ENCODE data around the gene HMGCS2.
A peak's percentile ranks its signal among the peaks of the same experiment; 100 is the strongest.

HMGCS2 gene

DNA sequence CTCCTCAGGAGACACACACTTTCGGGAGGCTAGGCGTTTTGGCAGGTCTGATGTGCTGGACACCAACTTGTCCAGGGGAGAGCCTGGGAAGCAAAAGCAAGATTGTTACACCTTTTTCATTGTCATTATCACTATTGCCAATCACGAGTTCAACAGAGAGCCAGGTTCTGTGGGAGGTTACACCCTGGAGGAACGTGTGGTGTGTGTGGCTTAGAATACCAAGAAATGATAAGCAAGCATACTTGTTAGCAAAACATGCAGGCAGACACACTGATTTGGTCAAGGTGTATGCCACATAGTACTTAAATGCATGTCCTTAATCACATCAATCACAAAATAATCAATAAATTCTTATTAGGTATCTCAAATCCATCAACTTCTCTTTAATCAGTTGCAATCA is 16.1 kb downstream of the HMGCS2 start:
- no peak for DNase-seq

DNA sequence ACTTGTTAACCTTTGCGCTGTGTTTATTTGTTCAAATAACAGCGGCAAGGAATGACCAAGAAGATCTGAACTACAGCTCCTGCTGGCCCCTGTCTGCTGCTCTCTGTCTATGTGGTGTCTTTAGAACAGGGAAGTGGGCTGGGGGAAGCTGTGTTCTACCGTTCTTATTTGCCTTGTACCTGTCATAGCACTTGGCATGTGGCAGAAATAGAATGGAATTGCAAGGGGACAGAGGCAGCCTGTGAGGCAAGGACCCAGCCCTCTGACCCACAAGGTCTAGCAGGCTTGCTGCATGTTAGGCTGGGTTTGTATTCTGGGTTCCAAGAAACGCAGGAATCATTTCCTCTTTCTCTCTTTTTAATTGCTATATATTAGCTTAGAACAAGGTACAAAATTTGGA is 20.7 kb downstream of the HMGCS2 start:
- DNase-seq, result no peak

DNA sequence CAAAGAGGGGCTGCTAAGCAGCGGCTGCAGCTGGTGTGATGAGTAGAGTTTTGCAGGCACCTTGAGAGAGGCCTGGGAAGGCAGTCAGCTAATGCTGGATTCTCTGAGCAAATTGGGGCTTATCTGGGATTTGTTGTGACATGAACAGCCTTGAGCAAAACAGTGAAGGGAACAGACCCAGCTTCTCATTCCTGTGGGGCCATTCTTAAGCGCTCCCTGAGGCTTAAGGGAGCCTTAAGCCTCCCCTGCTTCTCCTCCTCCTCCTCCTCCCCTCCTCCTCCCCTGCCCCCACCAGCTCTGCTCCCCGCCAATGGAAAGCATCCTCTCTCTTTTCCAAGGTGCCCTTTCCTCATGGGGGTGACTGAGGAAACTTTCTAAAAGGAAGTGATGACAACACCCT is 21.3 kb downstream of the HMGCS2 start:
- no peak for DNase-seq

DNA sequence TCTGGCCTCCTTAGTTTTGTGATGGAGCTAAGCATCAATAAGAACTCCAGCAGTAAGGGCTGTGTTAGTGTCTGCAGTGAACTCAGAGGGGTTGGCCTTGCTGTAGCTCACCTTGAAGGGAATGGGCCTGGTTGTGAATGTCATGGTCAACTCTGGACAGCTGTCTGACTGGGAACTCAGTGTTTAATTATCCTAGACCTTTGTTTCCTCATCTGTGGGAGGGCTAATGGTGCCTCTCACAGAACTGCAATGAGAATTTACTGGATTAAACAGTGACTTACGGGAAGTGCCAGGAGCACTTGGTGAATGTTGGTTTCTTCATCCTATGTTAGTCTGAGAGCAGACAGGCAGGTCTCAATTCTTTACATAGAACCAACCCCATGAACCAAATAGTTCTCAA is 23.7 kb downstream of the HMGCS2 start:
- DNase-seq, result no peak

DNA sequence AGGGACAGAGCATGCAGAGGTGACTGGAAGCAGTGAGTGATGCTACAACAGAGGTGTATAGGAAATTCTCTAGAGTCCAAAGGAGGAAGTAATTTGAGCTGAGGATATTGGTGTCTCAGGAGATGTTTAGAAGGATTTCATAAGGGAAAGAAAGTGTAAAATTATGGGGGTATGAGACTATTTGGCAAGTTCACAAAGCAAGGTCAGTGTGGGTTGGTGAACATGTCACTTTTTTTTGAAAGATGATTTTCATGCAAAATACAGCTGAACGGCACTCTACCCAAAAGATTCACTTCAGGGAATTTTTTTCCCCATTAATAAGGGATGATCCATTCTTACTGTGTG is 24.1 kb downstream of the HMGCS2 start:
- no peak for DNase-seq

DNA sequence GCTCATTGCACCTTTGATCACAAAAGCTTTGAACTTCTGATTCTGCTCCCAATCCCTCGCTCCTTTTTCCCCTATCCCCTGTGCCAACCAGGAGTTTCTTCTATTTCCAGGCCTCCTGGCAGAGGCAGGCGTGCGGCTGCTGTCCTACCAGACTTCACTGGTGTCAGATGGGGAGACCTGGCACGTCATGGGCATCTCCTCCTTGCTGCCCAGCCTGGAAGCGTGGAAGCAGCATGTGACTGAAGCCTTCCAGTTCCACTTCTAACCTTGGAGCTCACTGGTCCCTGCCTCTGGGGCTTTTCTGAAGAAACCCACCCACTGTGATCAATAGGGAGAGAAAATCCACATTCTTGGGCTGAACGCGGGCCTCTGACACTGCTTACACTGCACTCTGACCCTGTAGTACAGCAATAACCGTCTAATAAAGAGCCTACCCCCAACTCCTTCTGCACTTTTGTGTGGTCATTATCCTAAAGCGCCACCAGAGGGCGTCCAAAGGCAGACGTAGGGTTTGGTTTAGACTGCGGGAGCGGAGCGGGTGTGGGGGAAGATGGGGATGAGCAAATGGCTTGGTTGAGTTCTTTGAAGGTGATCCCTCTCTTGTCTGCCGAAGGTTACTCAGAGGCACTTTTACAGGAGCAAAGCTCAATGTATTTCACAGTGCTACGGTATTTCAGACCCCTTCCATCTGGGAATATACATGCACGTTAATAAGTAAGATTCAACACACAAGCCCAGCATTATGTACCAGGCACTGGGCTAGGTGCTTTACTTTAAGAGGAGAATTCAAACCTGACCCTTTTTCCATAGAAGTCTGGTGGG is 24.7 kb downstream of the HMGCS2 start:
- DNase-seq, result peak; percentile 77

DNA sequence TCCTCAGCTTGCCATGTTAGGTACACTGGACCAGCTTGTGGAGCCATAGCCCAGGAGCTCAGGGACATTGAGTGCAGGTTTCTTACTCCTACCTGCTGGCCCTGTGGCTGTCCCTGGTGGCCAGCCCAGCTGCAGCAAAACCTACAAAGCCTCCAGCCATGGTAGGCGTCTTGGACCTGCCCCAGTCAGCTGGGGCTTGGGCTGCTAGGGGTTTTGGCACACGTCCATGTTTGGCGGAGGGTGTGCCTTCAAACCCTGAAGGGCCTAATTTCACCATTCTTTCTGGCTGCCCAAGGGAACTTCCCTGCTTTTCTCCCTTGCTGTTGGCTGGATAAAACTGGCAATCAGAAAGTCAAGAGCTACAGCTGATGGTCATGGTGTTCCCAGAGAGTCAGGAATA is 25.4 kb downstream of the HMGCS2 start:
- DNase-seq, result no peak

DNA sequence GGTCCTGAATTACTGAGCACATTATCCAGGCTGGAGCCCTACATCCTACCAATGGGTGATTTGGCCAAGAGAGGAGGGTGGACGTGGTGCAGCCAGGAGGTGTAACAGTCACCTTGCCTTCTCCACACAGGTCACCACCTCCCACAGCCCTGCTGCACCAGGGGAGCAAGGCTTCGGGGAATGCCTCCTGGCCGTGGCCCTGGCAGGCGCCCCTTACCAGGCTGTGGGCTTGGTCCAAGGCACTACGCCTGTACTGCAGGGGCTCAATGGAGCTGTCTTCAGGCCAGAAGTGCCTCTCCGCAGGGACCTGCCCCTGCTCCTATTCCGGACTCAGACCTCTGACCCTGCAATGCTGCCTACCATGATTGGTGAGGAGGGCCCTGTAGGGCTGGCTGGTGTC is 26.0 kb downstream of the HMGCS2 start:
- no peak for DNase-seq

DNA sequence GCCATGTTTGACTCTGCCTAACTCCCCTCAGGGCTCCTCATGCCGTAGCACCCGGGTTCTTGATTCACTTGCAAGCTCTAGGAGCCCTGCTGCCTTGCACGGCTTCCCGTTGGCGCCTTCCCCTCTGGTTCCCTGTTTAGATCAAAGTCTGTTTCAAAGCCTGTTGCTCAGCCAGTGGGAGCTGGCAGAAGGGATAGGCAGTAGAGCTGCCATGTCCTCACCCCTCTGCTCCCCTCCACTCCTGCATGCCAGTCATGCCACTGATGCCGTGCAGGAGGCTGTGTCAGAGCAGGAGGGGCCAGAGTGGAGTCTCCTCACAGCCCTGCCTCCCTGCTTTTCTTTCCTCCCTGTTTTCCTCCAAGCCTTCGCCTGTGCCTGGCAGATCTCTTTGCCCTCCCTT is 26.5 kb downstream of the HMGCS2 start:
- peak; percentile 51 for DNase-seq

DNA sequence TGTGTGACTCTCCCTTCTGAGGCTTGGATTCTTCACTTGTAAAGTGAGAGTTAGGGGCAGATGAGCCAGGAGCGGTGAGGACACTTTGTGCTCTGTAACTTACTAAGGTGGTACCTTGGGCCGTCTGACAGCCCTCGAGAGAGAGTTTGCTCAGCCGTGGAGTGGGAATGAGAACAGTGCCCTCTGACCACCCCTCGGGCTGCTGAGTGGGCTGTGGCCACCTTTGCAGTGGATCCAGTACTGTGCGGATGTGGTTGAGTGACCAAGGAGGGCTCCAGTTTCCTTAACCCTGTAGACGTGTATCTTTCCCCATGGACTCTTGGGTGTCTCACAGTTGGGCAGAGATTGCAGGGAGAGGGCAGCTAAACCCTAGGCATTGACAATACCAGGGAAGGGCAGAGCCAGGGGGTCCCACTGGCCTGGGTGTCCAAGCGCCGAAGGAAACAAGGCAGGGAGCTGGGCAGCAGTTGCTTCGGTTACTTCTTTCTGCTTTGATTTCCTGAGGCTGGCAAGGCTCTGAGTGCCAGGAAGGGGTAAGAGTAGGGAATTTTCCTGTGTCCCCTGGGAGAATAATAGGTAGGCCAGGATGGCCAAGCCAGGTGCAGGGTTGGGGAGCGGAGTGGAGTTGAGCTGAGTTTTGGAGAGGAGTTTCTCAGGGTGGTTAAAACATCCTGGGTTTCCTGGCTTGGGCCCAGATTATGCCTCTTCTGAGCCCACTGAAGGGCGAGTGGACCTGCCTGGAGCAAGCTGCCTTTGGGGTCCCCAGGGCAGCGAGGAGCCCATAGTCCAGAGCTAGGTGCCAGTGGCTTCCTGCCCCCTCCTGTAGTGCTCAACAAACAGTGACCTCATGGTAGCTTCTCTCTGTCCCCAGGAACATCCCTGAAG is 27.6 kb downstream of the HMGCS2 start:
- DNase-seq, result no peak

DNA sequence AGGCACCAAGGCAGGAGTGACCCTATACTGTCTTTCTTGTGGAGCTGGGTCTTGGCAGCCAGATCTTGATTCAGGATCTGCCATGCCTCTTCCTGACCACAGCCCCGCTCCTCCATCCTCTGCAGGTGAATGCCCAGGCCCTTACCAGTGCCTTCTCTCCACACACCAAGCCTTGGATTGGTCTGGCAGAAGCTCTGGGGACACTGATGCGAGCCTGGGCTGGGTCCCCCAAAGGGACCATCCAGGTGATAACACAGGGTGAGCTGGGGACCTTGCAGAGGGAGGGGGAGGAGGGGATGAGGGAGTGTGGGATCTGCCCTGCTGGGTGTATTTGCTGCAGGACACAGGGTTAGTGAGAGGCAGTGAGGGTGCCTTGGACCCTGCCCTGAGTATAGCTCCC is 28.4 kb downstream of the HMGCS2 start:
- no peak for DNase-seq

DNA sequence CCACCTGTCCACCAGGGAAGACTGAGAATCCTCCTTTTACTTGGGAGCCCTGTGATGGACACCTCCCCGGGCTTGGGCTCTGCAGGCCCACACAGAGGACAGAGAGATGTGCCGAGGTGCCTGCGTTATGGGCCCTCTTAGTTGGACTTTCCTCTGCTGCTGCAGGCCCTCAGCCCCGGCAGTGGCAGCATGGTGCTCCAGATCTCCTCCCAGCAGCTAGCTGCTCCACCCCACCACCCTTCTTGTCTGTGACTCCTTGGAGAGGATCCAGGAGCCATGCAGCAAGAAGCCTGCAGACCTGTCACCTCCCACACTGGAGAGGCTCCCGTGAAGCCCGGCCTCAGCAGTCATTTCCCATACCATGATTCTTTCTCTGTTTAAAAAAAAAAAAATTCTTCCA is 29.6 kb downstream of the HMGCS2 start:
- DNase-seq, result no peak

DNA sequence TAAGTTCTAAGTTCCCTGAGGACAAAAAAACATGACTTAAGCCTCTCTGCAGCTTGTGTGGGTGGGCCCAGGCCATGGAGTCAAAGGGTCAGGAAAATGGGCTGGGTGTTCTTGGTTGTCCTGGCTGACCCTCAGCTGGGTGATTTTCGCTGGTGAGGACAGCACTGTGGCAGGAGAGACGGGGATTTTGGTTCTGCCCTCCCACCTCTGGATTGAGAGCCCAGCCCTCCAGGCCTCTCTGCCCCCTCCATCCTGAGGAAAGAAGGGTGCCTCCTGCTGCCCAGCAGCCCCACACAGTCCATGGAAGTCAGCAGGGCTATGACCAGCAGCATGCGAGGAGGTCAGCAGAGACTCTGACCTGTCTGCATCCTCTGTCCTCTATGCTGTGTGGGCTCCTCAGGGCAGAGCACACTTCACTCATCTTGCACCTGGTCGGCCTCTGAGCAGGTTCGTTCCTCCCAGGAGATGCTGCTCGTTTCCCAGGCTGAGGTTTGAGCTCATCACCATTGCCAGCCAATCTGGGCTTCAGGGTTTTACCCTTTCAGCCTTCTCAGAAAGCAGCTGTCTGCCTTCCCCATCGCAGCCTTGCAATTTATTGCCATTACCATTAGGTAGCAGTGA is 30.5 kb downstream of the HMGCS2 start:
- no peak for DNase-seq

DNA sequence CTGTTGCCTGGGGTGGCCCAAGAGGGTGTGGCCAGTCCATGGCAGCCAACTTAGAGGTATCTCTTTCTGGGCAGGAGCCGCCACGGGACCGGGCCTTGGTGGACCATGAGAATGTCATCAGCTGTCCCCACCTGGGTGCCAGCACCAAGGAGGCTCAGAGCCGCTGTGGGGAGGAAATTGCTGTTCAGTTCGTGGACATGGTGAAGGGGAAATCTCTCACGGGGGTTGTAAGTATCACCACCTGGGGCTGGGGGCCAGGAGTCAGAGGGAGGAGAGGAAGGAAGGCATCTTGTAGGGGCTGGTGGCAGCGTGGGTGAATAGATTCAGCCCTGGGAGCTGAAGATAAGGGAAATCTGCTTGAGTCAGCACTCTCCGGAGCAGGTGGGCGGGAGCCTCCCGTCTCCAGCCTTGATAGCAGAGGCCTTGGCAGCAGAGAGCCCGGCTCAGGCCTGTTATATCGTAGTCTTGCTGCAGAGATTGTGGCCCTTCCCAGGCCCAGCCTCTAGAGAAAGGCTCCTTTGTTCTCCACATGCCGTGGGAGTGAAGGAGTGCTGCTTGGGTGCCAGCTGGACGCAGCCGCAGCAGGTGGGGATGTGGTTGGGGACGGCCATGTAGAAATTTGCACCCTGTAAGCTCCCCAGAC is 31.5 kb downstream of the HMGCS2 start:
- no peak for DNase-seq

DNA sequence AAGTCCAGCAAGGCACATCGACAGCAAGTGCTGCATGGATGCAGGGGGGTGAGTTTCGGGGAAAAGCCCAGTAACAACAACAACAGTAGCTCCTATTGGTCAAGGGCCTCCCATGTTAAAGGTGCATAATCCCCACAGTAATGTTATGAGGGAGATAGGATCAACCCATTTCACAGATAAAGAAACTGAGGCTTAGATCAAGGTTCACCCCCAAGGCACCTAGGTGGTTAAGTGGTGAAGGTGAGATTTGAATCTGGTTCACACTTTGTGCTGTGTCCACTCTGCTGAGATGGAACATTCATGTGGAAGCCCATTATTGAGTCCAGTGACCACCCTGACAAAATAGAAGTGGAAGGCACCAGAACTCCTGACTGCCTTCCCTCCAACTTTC is 32.1 kb downstream of the HMGCS2 start:
- DNase-seq, result no peak

DNA sequence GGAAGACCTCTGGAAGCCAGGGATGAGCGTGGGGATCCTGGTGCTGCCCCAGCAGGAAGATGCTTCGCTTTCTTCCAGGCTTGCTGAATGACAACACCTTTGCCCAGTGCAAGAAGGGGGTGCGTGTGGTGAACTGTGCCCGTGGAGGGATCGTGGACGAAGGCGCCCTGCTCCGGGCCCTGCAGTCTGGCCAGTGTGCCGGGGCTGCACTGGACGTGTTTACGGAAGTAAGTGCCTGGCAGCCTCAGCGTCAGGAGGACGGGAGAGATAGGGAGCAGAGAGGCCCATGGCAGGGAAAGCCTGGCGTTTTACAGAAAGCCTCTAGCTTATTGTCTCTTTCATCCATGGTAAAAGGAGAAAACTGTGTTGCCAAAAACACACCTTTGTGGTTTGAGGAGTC is 33.5 kb downstream of the HMGCS2 start:
- DNase-seq, result no peak

DNA sequence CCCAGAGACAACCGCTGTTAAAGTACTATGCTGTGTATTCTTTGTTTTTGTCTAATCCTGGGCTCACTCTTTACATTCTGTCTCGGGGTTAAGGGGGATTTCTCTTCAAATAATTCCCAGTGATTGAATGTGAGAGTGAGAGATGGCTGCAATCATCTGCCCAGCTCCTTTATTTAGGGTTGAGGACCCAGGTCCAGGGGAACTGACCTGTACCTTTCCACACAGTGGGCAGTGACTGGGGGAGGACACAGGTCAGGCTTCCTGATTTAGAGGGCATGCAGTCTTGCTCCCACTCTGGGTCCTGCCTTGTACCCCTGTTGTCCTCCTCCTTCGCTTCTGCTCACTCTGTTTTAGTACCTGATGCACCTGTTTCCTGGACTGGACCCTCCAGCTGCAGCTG is 35.0 kb downstream of the HMGCS2 start:
- DNase-seq, result no peak

DNA sequence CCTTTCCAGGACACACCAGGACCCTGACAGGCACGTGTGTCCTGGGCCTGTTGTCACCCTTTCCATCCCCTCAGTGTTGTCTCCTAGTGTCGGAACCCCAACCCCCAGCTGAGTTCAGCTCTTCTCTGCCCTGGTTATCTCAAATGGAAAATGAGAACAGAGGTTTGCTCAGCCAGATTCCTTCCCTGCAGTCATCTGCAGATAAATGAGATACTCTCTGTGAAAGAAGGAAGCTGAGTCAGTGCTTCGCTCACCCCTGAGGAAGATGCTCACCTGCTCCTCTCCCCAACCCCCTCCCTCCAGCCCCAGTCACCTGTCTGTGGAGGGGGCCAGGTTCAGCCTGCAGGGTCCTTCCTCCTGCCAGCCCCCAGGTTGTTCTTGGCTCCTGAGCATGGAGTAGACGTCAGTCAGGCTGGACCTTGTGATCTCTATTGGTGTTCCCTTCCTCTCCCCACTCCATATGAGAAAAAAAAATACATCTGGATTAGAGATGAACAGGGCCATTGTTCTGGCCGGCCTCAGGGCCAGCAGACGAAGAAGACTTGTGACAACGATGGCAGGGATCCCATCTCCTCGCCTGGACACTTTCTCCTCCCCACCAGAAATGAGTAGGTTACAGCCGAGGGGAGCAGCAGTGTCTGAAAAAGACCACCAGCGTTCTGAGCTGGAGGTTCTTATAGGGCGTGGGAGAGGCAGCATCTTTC is 36.1 kb downstream of the HMGCS2 start:
- DNase-seq, result no peak

DNA sequence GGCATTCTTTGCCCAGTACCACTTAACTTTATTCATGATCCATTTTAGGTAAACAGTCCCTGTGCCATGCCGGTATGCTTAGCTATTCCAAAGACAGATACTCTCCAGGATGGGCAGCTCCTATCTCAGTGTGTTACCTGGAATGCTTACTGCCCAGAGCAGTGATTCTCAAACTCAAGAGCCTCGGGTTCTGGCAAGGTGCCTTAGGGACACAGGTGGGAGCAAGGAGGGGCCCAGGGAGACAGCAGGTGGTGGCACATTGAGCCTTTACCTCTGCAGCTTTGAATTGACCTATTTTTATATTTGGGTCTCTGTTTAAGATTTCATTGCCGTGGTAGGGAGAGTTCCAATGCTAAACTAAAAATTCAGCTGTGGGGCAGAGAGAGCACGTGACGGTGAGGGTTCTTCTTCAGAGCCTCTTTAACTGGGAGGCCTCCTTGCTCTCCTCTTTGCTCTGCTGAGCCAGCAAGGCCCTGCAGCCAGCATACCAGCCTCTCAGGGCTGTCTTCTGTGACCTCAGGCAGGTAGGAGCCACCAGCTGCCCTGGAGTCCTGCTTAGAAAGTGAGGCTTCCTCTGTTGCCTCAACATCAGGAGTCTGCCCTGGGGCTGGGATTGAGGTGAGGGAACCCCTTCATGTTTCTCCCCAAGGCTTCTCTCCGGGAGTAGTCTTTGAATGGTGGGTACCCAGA is 36.8 kb downstream of the HMGCS2 start:
- DNase-seq, result no peak

DNA sequence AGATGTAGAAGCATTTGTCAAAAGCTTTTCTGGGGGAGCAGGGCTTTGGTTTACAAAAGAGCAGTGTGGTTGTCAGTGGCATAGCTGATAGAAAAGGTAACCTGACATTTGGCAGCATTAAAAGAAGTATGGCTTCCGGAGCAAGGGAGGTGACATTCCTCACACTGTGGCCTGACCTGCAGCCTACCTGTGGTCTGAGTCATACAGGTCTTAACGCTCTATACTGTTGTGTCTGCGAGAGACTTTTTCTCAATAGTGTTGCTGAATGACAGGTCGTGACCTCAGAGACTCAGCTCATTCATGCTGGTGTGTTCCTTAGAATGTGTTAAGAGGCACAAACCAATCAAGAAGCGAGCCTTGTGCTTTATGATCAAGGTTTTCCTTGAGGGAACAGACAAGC is 37.6 kb downstream of the HMGCS2 start:
- no peak for DNase-seq

DNA sequence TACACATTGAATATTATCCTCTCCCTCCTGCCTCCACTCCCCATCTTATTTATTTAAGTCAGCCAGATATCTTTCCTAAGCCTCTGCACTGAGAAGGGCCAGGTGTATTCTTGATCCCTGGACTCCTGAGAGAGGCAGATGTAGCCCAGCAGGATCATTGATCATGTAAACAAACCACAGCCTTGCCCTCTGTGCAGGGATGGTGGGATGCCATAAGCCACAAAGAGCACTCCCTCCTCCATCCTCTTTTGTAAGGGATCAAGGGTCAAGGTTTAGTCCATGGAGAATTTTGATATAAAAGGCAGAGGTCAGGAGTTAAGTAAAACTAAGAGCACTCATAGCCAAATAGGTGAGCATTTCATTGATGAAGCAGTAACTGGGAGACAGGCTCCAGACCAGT is 39.7 kb downstream of the HMGCS2 start:
- no peak for DNase-seq

DNA sequence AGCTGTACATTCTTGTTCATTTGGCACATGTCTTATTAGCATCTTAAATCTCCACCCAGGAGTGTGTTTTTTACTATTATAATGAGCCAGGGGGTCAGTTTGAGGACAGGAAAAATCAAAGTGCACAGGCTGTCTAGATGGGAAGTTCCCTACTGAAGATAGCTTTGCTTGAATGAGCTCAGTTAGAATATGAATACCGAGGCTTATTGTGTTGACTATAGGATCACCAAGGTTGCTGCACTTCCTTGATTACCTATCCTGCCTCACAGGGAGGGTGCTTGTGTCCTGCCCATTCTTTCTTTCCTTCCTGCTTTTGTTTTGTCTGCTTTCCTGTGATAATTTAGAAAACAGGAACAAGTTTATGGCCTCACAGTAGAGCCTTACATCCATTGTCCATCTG is 40.7 kb downstream of the HMGCS2 start:
- no peak for DNase-seq

All from fibroblast of skin of scalp (primary cell).